Keratinocyte (primary cell): ENCODE data around the gene CLDN3.

Source experiments
- EZH2 ChIP-seq: IDR thresholded peaks from one replicate; pipeline ENCODE4 v1.6.1; 2012; ENCODE audit warnings: inconsistent platforms, mild to moderate bottlenecking, low read length, moderate library complexity
- TF ChIP-seq, protein P1 (sequence below), 3 experiments: IDR thresholded peaks in 1 of 3; conservative IDR thresholded peaks in 1 of 3; optimal IDR thresholded peaks in 1 of 3; 2 replicates in 2 of 3; 3 replicates in 1 of 3; pipeline versions ENCODE3 to v1.5.1; 2011; ENCODE audit warnings: low read length in 3 of 3, mild to moderate bottlenecking in 3 of 3, moderate library complexity in 2 of 3, control low read depth in 1 of 3, inconsistent platforms in 1 of 3; ENCODE audit not compliant: insufficient read depth in 2 of 3; ENCODE audit errors: extremely low read depth in 1 of 3

DNA sequence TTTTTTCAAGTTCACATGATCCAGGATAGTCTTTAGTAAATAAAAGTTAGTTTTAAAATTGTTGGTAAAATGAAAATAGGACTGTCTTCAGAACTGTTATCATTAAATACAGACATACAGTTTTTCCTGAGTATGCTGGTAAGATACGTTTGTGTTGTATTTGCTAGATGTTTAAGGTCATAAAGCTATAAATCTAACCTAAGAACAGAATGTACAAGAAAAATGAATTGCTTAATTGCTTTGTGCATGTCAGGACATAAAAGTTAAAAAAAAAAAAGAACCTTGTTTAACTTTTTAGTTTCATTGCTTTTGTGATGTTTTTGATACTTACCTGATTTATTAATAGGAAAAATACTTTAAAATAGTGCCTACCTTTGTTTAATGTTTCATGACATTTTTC, 31.5 kb upstream of the CLDN3 start:
- TF ChIP-seq, protein P1, sequence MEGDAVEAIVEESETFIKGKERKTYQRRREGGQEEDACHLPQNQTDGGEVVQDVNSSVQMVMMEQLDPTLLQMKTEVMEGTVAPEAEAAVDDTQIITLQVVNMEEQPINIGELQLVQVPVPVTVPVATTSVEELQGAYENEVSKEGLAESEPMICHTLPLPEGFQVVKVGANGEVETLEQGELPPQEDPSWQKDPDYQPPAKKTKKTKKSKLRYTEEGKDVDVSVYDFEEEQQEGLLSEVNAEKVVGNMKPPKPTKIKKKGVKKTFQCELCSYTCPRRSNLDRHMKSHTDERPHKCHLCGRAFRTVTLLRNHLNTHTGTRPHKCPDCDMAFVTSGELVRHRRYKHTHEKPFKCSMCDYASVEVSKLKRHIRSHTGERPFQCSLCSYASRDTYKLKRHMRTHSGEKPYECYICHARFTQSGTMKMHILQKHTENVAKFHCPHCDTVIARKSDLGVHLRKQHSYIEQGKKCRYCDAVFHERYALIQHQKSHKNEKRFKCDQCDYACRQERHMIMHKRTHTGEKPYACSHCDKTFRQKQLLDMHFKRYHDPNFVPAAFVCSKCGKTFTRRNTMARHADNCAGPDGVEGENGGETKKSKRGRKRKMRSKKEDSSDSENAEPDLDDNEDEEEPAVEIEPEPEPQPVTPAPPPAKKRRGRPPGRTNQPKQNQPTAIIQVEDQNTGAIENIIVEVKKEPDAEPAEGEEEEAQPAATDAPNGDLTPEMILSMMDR (optimal IDR thresholded peaks at IDR 0.05 in 1 of 3, IDR thresholded peaks at IDR 0.05 in 1 of 3, conservative IDR thresholded peaks at IDR 0.05 in 1 of 3; ENCODE audit: extremely low read depth in 1 of 3, insufficient read depth in 2 of 3, low read length in 3 of 3) = no peak
- no peak for TF ChIP-seq EZH2
